Activated CD8-positive, alpha-beta memory T cell treated with anti-CD3 and anti-CD28 coated beads, Interleukin-2, amount 50 U/mL, for 1 hour (primary cell): Measurements from ENCODE around the gene FAM83F.

ENCODE experiments used
- DNase-seq: peaks from one replicate; pipeline ENCODE4 v3.0.0-alpha.2; 2020; ENCODE audit errors: extremely low read depth

The FAM83F gene

DNA sequence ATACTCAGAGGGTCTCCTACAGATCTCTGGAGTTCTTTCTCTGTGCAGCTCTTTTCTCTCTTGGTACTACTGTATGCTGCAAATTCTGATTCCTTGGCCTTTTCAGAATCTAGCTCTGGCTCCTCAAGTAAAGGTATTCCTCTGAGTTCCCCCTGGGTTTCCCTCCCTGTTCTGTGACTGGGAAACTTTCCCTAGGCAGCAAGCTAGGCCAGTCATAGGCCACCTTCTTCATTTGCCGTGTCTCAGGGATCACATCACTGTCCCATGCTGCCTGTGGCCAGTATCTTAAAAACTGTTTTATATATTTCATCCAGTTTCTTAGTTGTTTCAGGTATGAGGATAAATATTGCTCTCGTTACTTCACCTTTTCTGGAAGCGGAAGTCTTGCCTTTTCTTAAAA is 71.2 kb downstream of the FAM83F start:
- no peak for DNase-seq

GRCh38 chr22:40067639-40068038 is 72.9 kb downstream of the FAM83F start:
- DNase-seq, result no peak

DNA sequence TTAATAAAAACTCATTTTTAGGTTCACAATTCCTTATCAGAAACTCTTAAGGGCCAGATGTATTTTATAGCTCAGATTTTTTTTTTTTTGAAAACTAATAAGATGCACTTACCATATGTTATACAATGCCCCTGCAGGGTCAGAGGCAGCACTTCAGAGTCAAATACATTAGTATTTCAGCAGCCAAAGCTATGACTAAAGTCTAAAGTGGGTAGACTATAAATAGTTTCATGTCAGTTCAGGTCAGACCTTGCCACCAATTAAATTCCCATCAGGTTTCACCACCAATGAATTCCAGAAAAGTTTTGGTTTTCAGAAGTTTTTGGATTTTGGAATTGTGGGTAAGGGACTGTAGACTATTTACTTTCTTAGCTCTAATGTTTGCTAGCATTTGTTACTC is 75.9 kb downstream of the FAM83F start:
- no peak for DNase-seq

- no peak for DNase-seq
Measured at GRCh38 chr22:40071720-40072119, 77.0 kb downstream of the FAM83F start.

- no peak for DNase-seq
Measured at GRCh38 chr22:40076702-40077645, 82.2 kb downstream of the FAM83F start.

- DNase-seq, result no peak
Measured at GRCh38 chr22:40077646-40078016, 82.9 kb downstream of the FAM83F start.

DNA sequence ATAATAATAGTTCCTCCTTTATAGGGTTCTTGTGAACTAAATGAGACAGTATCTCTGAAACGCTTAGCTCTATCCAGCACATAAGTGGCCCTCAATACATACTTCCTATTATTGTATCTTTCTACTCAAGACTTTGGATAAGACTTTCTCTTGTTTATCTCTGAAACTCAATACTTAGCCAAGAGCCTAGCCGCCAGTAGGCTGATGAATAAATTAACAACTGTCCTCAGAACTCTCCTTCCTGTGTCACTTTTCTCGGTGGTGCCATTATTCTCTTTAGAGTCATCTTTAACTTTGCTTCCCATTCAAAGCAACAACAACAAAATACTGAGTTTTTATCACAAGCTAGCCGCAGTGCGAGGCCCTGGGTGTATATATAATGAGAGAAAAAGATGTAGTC is 86.9 kb downstream of the FAM83F start:
- DNase-seq, result no peak

GRCh38 chr22:40082184-40082583 is 87.4 kb downstream of the FAM83F start:
- DNase-seq, result no peak

GRCh38 chr22:40083794-40084193 is 89.0 kb downstream of the FAM83F start:
- DNase-seq, result no peak

- no peak for DNase-seq
Measured at GRCh38 chr22:40084246-40084645, 89.5 kb downstream of the FAM83F start.

- DNase-seq, result no peak
Measured at GRCh38 chr22:40088818-40089217, 94.1 kb downstream of the FAM83F start.
